GM21515 (cell line): ENCODE results near the gene ROBO2.

Source experiments
- ATAC-seq: cut with Tn5 transposase; IDR thresholded peaks from one replicate; pipeline ENCODE4 v1.9.1; 2021; ENCODE audit not compliant: unreplicated experiment

Gene ROBO2

GRCh38 chr3:77186319-77186718, 146.4 kb downstream of the ROBO2 start:
- ATAC-seq = no peak

- ATAC-seq = no peak
Measured at GRCh38 chr3:77186728-77187127, 146.8 kb downstream of the ROBO2 start.

GRCh38 chr3:77188210-77188609, 148.3 kb downstream of the ROBO2 start:
- ATAC-seq = no peak

- ATAC-seq = no peak
Measured at GRCh38 chr3:77189258-77189657, 149.4 kb downstream of the ROBO2 start.

GRCh38 chr3:77189684-77190083, 149.8 kb downstream of the ROBO2 start:
- no peak for ATAC-seq

GRCh38 chr3:77190374-77190773, 150.5 kb downstream of the ROBO2 start:
- no peak for ATAC-seq

- ATAC-seq = no peak
Measured at GRCh38 chr3:77191014-77191413, 151.1 kb downstream of the ROBO2 start.

GRCh38 chr3:77191640-77192039, 151.7 kb downstream of the ROBO2 start:
- no peak for ATAC-seq

- no peak for ATAC-seq
Measured at GRCh38 chr3:77195766-77196545, 156.1 kb downstream of the ROBO2 start.

GRCh38 chr3:77197408-77197807, 157.5 kb downstream of the ROBO2 start:
- no peak for ATAC-seq

- ATAC-seq = no peak
Measured at GRCh38 chr3:77203851-77204250, 164.0 kb downstream of the ROBO2 start.

GRCh38 chr3:77204788-77205187, 164.9 kb downstream of the ROBO2 start:
- no peak for ATAC-seq

- ATAC-seq = no peak
Measured at GRCh38 chr3:77207753-77208152, 167.9 kb downstream of the ROBO2 start.

GRCh38 chr3:77222701-77223100, 182.8 kb downstream of the ROBO2 start:
- no peak for ATAC-seq

- no peak for ATAC-seq
Measured at GRCh38 chr3:77227567-77227966, 187.7 kb downstream of the ROBO2 start.

GRCh38 chr3:77232557-77232956, 192.7 kb downstream of the ROBO2 start:
- no peak for ATAC-seq

- no peak for ATAC-seq
Measured at GRCh38 chr3:77234004-77234403, 194.1 kb downstream of the ROBO2 start.

GRCh38 chr3:77236118-77236517, 196.2 kb downstream of the ROBO2 start:
- no peak for ATAC-seq

GRCh38 chr3:77240072-77240650, 200.3 kb downstream of the ROBO2 start:
- ATAC-seq = no peak

- no peak for ATAC-seq
Measured at GRCh38 chr3:77242371-77242770, 202.5 kb downstream of the ROBO2 start.

GRCh38 chr3:77244981-77245380, 205.1 kb downstream of the ROBO2 start:
- ATAC-seq = no peak

- ATAC-seq = no peak
Measured at GRCh38 chr3:77247061-77247460, 207.2 kb downstream of the ROBO2 start.

GRCh38 chr3:77247817-77248216, 207.9 kb downstream of the ROBO2 start:
- no peak for ATAC-seq
